A673 (cell line): ENCODE data around the gene P2RX3. TPM values are rescaled to one million over a fixed set of nuclear protein-coding genes. Genes with fewer than 3 reads are reported as not detected.

Experiments
- BruUV-seq: library from RNA; stranded (reverse); fragments of 400-500 nt; replicated peaks from 2 replicates; lab custom pipeline; 2021; lab: Mats Ljungman, UMichigan
- CTCF ChIA-PET: fragments of 300-600 bp; sonication (Branson Sonifier 250); formaldehyde crosslinking; loops from one replicate; lab custom pipeline; 2022; ENCODE audit warnings: antibody characterized with exemption; lab: Charles Lee
- POLR2A ChIA-PET: fragments of 300-600 bp; sonication (Branson Sonifier 250); formaldehyde crosslinking; loops from one replicate; lab custom pipeline; 2022; ENCODE audit warnings: antibody characterized with exemption; ENCODE audit not compliant: low non-redundant PET; lab: Charles Lee
- DNase-seq: peaks from one replicate; pipeline ENCODE4 v3.0.0-alpha.2; 2015; ENCODE audit warnings: low spot score
- H3K27ac ChIP-seq: fragments of 200-600 bp; sonication (generic); 2 replicates; pipeline ENCODE4 v1.5.1; 2016; ENCODE audit warnings: mixed run types, low read depth, mild to moderate bottlenecking, mixed read lengths, antibody characterized with exemption, low read length; ENCODE audit not compliant: poor library complexity, severe bottlenecking
- H3K27me3 ChIP-seq: fragments of 200-600 bp; sonication (generic); replicated peaks from 2 replicates; pipeline ENCODE4 v1.6.1; 2017; ENCODE audit warnings: mixed run types, low read depth, mild to moderate bottlenecking, mixed read lengths, antibody characterized with exemption, low read length; ENCODE audit not compliant: insufficient read depth, poor library complexity
- H3K36me3 ChIP-seq: fragments of 200-600 bp; sonication (generic); 2 replicates; pipeline ENCODE4 v1.6.1; 2016; ENCODE audit warnings: mixed run types, mild to moderate bottlenecking, mixed read lengths, antibody characterized with exemption, low read length; ENCODE audit not compliant: insufficient read depth, poor library complexity, severe bottlenecking
- H3K4me1 ChIP-seq: fragments of 200-600 bp; sonication (generic); 2 replicates; pipeline ENCODE4 v1.6.1; 2017; ENCODE audit warnings: mixed run types, mild to moderate bottlenecking, mixed read lengths, antibody characterized with exemption, low read length; ENCODE audit not compliant: insufficient read depth, poor library complexity, severe bottlenecking
- H3K4me3 ChIP-seq: fragments of 200-600 bp; sonication (generic); 2 replicates; pipeline ENCODE4 v1.5.1; 2016; ENCODE audit warnings: low read depth, mixed run types, mild to moderate bottlenecking, mixed read lengths, low read length; ENCODE audit not compliant: poor library complexity, severe bottlenecking
- H3K9me3 ChIP-seq: fragments of 200-600 bp; sonication (generic); 2 replicates; pipeline ENCODE4 v1.6.1; 2016; ENCODE audit warnings: mixed run types, low read depth, mild to moderate bottlenecking, mixed read lengths, antibody characterized with exemption, low read length; ENCODE audit not compliant: poor library complexity, severe bottlenecking
- CTCF ChIP-seq: fragments of 300-800, 200-600 bp; sonication (generic); conservative IDR thresholded peaks from 2 replicates; pipeline ENCODE4 v1.5.1; 2017; ENCODE audit warnings: low read depth, mild to moderate bottlenecking, antibody characterized with exemption, low read length, moderate library complexity, mixed read lengths
- EZH2 ChIP-seq: fragments of 200-600 bp; sonication (generic); IDR thresholded peaks from 2 replicates; pipeline ENCODE4 v1.6.1; 2017; ENCODE audit warnings: borderline replicate concordance, low read depth, mild to moderate bottlenecking, mixed read lengths, antibody characterized with exemption, low read length; ENCODE audit not compliant: poor library complexity, severe bottlenecking
- intact Hi-C: fragments of 100-400 bp; cut with micrococcal nuclease; formaldehyde crosslinking; loops from one replicate; pipeline ENCODE4 v1.10.0; 2022; ENCODE audit not compliant: unreplicated experiment
- total RNA-seq: library from RNA; stranded (reverse); gene quantifications from 2 replicates; pipeline ENCODE4 v1.2.3, GENCODE V29; 2021

Gene P2RX3
- total RNA-seq, 1 experiment from 2014 or later, result not detected

DNA sequence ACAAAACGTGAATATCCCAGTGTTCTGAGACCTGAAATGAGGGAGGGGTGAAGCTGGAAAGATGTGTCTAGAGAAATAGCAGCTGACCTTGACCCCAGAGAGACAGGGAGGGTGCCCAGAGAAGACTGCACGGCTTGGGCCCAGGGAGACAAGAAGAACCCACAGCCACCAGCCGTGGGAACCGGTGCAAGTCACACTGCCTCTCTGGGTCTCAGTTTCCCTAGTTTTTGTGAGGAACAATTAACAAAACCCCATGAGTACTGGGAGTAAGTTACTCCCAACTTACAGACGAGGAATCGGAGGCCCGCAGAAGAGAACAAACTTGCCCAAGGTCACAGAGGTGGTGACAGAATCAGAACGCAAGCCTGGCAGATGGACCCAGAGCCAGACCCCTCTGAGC lies 32.6 kb upstream of the P2RX3 start:
- ChIA-PET POLR2A (no interaction called here), CTCF (no interaction called here)
- H3K27ac ChIP-seq, result no peak overlapping the region
- DNase-seq, result no peak
- H3K27me3 ChIP-seq, result no peaks in the 10 kb centered on the region
- no peak for TF ChIP-seq CTCF
- no peak for TF ChIP-seq EZH2
- H3K4me3 ChIP-seq, result no peak overlapping the region
- peaks cover 51% of the 10 kb centered on the region for H3K36me3 ChIP-seq
- peaks cover under 1% of the 10 kb centered on the region for H3K4me1 ChIP-seq
- BruUV-seq, result no TSS peak
- no peaks in the 10 kb centered on the region for H3K9me3 ChIP-seq
- intact Hi-C loops, result no loop called here

- H3K4me1 ChIP-seq, result peaks cover 8% of the 10 kb centered on the region
- TF ChIP-seq EZH2 (no peak), CTCF (no peak)
- CTCF ChIA-PET, result no interaction called here
- H3K9me3 ChIP-seq, result no peaks in the 10 kb centered on the region
- no peak for DNase-seq
- intact Hi-C loops, result no loop called here
- BruUV-seq, result no TSS peak
- POLR2A ChIA-PET, result no interaction called here
- H3K27ac ChIP-seq, result no peak overlapping the region
- H3K36me3 ChIP-seq, result peaks cover 44% of the 10 kb centered on the region
- H3K27me3 ChIP-seq, result no peaks in the 10 kb centered on the region
- no peak overlapping the region for H3K4me3 ChIP-seq
Measured at GRCh38 chr11:57306161-57306876, 31.8 kb upstream of the P2RX3 start.

DNA sequence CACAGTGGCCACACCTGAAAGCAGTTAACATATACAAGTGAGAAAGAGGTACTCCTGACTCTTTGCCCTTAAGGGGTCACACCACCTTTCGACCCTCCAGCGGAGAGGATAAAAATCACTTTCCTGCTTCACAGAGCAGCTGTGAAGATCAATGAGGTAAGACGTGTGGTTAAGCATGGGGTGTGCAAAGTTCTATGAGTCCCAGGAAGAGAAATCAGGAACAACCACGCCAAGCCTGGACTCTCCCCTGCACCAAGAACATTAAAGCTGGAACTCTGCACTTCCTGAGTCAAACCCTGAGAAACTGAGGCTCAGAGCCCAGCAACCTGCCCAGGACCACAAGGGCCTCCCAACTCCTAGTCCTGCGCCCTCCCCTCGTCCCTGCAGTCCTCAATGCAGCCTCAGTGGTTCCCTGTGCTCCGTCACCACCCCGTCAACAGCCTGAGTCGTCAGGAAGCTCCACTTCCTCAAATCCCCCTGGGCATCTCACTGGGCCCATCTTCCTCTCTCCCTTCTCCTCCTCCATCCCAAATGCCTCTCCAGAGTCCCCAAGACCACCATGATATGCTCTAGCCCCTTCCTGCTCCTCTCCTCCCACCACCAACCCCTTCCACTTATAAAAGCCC lies 31.1 kb upstream of the P2RX3 start:
- POLR2A ChIA-PET, result no interaction called here
- H3K27ac ChIP-seq, result no peak overlapping the region
- peaks cover 15% of the 10 kb centered on the region for H3K4me1 ChIP-seq
- H3K4me3 ChIP-seq, result no peak overlapping the region
- TF ChIP-seq CTCF, result no peak
- TF ChIP-seq EZH2, result no peak
- no peaks in the 10 kb centered on the region for H3K9me3 ChIP-seq
- no peak for DNase-seq
- intact Hi-C loops, result no loop called here
- no TSS peak for BruUV-seq
- peaks cover 37% of the 10 kb centered on the region for H3K36me3 ChIP-seq
- CTCF ChIA-PET, result no interaction called here
- no peaks in the 10 kb centered on the region for H3K27me3 ChIP-seq
